ENCODE data around the gene TSPAN9.

TSPAN9 gene

GRCh38 chr12:3192221-3192620 lies 115.0 kb downstream of the TSPAN9 start:
- DNase-seq = no peak

DNA sequence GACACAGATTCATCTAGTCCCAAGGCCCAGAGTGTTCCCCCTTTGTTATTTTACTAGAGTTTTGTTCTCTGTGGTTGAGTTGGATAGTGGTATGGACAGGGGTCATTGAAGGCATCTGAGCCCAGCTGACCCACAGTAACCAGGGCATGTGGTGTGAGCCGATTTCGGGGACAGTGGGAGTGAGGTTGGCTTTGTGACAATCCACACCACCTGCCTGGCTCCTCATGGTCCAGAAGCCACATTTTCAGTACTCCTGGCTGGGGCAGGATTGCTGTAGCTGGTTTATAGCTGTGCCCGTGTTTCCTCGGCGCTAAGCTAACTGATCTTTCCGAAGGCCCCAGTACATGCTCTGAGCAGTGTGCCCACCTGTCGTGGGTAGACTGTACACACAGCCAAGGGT lies 116.0 kb downstream of the TSPAN9 start:
- no peak for DNase-seq

GRCh38 chr12:3193755-3194154 lies 116.6 kb downstream of the TSPAN9 start:
- no peak for DNase-seq

DNA sequence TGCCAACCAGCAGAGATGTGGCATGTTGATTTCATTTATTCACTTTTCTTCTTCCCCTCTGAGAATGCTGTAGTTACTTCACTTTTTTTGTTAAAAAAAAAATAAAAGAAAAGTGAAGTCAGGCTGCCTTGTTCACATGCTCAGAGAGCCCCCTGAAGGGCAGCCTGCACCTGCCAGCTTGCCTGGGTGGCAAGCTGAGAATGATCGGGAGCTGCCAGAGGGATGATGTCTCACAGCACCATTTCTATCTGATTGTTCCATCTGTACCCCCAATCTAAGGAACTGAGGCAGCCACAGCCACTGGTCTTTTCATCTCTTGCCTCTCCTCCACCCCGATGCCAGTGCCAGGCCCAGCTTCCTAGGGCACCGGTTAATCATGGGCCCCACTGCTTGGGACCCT lies 118.2 kb downstream of the TSPAN9 start:
- no peak for DNase-seq

GRCh38 chr12:3195859-3196483 lies 118.8 kb downstream of the TSPAN9 start:
- DNase-seq = no peak

GRCh38 chr12:3196488-3196887 lies 119.3 kb downstream of the TSPAN9 start:
- peak; percentile 1 for DNase-seq

DNA sequence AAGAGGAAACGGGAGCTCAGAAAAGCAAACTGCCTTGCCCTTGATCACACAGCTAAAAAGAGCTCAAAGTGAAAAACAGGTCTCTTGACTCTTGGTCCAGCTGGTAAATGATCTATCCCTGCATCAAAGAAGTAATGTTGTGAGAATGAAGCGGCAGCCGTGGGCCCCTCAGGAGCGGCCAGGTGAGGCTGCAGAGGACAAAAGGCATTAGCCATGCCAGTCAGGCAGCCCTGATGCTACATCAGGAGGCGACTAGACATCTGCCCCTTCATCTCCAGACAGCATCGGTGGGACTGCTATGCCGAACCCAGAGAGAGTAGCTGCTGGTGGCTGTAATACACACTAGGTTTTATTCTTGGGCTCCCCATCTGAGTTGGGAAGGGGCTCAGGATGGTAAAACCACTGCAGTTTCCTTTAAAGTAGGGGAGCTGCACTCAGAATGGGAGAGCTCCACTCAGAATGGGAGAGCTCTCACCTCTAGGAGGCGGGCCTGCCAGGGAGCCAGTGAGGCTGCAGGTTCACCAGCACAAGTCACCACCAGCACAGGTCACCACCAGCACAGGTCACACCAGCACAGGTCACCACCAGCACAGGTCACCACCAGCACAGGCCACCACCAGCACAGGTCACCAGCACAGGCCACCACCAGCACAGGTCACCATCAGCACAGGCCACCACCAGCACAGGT lies 120.1 kb downstream of the TSPAN9 start:
- peak; percentile 13 for DNase-seq

GRCh38 chr12:3199551-3200031 lies 122.4 kb downstream of the TSPAN9 start:
- peak; percentile 64 for DNase-seq

- peak; percentile 87 for DNase-seq
These were observed 122.9 kb downstream of the TSPAN9 start for GRCh38 chr12:3200032-3200617.

GRCh38 chr12:3200814-3201233 lies 123.6 kb downstream of the TSPAN9 start:
- DNase-seq = peak; percentile 34

- DNase-seq = peak; percentile 48
These were observed 124.3 kb downstream of the TSPAN9 start for GRCh38 chr12:3201339-3202051.

DNA sequence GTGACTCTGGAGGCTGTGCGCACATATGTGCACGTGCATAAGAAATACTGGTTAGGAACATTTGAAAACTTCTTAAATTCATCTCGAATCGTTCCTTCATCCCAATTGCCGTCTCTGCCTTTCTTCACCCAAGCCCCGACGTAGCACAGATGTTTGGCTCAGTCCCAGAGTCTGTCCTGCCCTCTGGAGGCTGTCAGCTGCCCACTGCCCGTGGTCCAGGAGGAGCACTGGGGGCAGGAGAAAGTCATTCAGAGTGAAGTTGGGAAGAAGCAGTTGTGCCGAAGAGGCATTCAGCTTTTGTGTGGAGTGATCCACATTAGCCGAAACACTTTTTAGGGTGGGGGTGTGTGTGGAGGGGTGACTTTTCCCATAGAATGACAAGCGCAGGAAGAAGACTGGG lies 124.9 kb downstream of the TSPAN9 start:
- DNase-seq = no peak

DNA sequence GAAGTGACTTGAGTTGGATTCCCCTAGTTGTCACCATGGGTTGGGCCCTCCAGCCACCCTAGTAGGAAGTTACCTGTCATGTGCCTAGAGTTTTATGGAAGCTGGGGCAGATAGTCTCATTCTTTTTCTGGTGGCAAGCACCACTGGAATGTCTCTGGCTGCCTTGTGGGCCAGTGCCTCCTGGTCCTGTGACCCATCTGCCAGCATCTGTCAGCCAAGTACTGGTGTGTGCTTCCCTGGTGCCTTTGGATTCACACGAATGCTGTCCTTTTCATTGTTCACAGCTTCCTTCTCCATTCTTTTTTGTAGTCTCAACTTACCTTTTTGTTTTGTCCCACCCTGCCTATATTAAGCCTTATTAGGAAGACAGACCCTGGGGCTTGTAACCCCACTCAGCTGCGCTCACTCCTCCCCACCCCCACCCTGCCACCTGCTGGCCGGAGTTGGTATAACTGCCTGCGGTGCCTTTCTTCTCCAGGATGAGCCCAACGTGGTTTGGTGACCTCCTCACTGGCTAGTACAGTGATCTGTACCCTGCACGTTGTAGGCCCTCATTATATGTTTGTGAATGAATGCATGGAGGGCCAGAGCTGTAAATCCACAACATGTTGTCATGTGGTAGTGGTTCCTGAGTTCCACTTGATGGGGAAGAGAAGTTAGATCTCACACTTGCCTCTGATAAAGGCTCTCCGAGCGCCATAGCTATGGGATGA lies 125.7 kb downstream of the TSPAN9 start:
- DNase-seq = no peak

DNA sequence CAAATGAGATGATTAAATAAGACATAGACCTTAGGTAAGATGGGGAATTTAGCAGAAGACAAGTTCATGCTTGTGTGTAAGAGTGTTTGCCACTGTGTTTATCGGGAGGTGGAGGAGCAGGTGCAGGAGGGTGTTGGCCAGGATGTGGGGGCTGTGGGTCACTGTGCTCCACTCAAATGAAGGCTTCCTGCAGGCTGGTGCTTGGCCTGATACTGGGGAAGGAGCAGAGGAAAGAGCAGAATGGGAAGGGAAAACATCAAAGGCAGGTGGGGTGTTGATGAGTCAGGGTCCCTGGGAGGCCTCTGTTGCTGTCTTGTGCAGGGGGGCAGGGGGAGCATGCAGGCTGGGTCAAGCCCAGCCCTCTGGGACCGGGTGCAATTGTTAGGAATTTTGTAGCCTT lies 126.5 kb downstream of the TSPAN9 start:
- no peak for DNase-seq

DNA sequence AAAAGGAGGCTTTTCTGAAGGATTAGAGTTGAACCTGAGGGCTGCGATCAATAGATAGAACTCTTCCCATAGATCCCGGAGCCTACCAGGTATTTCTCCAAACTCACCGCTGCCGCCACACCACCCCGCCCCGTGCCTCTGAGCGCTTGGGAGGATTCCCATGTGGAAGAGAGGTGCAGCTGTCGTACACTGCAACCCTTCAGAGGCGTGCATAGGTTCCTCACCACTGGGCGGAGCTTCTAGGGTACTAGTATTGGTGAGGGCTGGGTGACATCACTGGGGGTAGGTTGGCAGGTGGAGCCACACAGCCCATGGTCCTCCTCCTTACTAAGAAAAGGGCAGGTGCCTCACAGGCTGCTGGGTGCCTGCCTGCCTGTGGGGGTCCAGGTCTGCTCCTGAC lies 127.0 kb downstream of the TSPAN9 start:
- DNase-seq = no peak

- DNase-seq = no peak
These were observed 127.8 kb downstream of the TSPAN9 start for GRCh38 chr12:3204730-3205531.

GRCh38 chr12:3205742-3206519 lies 128.8 kb downstream of the TSPAN9 start:
- DNase-seq = no peak

- DNase-seq = no peak
These were observed 129.4 kb downstream of the TSPAN9 start for GRCh38 chr12:3206536-3207072.

DNA sequence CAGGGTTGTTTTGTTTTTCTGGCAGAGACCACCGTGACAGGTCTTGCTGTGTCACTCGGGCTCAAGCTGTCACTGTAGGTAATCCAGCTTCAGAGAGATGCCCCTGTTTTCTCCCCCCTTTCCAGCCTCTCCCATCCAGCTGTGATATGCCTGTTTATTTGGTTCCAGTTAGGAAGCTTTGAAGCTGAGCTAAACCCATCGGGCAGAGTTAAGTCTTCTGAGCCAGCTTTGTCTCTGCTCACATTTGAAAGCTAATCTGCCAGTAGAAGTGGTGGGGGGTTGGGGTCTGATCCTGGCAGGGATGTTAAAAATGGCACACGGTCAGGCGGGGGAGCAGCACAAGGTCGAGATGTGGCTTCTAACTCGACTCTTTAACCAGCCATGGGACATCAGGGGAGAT lies 130.0 kb downstream of the TSPAN9 start:
- DNase-seq = no peak

DNA sequence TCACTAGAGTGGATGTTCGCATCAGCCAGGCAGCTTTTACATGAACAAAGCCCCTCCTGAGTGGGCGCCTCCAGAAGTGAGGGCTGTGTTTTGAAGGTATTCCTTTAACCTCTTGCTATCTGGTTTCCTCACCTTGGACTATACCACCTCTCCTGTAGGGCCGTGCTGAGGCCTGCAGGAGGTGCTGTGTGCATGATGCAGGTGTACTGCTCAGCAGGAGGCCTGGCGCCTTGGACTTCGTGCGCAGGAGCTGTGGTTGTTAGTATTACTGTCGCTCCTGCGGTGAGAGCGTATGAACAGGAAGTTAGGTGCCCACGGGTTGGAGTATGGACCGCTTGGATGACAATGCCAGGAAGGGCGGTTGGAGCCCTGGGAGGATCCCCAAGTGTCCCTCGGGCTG lies 130.7 kb downstream of the TSPAN9 start:
- no peak for DNase-seq

GRCh38 chr12:3213188-3213587 lies 136.0 kb downstream of the TSPAN9 start:
- no peak for DNase-seq
